HG03064 (cell line): ENCODE measurements around the gene LRP1-AS.

ENCODE experiments used
- ATAC-seq: cut with Tn5 transposase; IDR thresholded peaks from one replicate; pipeline ENCODE4 v1.9.1; 2021; ENCODE audit warnings: low read depth; ENCODE audit not compliant: unreplicated experiment

Gene LRP1-AS

GRCh38 chr12:57181072-57181471 lies 33.7 kb upstream of the LRP1-AS start:
- no peak for ATAC-seq

GRCh38 chr12:57180321-57180989 lies 33.0 kb upstream of the LRP1-AS start:
- ATAC-seq = no peak

GRCh38 chr12:57179331-57180086 lies 32.1 kb upstream of the LRP1-AS start:
- no peak for ATAC-seq

GRCh38 chr12:57178213-57178612 lies 30.8 kb upstream of the LRP1-AS start:
- no peak for ATAC-seq

GRCh38 chr12:57177354-57177753 lies 29.9 kb upstream of the LRP1-AS start:
- ATAC-seq = no peak

- ATAC-seq = no peak
Observed at GRCh38 chr12:57176846-57177245, 29.4 kb upstream of the LRP1-AS start.

- ATAC-seq = no peak
Observed at GRCh38 chr12:57176139-57176477, 28.7 kb upstream of the LRP1-AS start.

- no peak for ATAC-seq
Observed at GRCh38 chr12:57175428-57176138, 28.2 kb upstream of the LRP1-AS start.

GRCh38 chr12:57173683-57174082 lies 26.3 kb upstream of the LRP1-AS start:
- ATAC-seq = no peak

GRCh38 chr12:57173089-57173488 lies 25.7 kb upstream of the LRP1-AS start:
- ATAC-seq = no peak

GRCh38 chr12:57171668-57172067 lies 24.2 kb upstream of the LRP1-AS start:
- no peak for ATAC-seq

GRCh38 chr12:57170927-57171326 lies 23.5 kb upstream of the LRP1-AS start:
- no peak for ATAC-seq

- ATAC-seq = no peak
Observed at GRCh38 chr12:57170408-57170807, 23.0 kb upstream of the LRP1-AS start.

GRCh38 chr12:57169969-57170368 lies 22.6 kb upstream of the LRP1-AS start:
- ATAC-seq = no peak

GRCh38 chr12:57169046-57169795 lies 21.8 kb upstream of the LRP1-AS start:
- ATAC-seq = no peak

GRCh38 chr12:57168058-57168457 lies 20.6 kb upstream of the LRP1-AS start:
- no peak for ATAC-seq

GRCh38 chr12:57166971-57167371 lies 19.6 kb upstream of the LRP1-AS start:
- ATAC-seq = no peak

GRCh38 chr12:57165741-57166140 lies 18.3 kb upstream of the LRP1-AS start:
- no peak for ATAC-seq

- ATAC-seq = no peak
Observed at GRCh38 chr12:57164966-57165625, 17.7 kb upstream of the LRP1-AS start.

- ATAC-seq = no peak
Observed at GRCh38 chr12:57164454-57164853, 17.0 kb upstream of the LRP1-AS start.
